ENCODE data around the gene BABAM2. TPM values are rescaled to one million over a fixed set of nuclear protein-coding genes. Genes with fewer than 3 reads are reported as not detected.
A peak's percentile ranks its signal among the peaks of the same experiment; 100 is the strongest.

Gene BABAM2
- total and polyA plus RNA-seq, 11 donors: 22.2 to 75.1 (median 62.5) TPM

GRCh38 chr2:27915874-27916273 lies 25.3 kb downstream of the BABAM2 start:
- TF ChIP-seq CTCF (IDR thresholded peaks at IDR 0.05) (no peak), POLR2A (IDR thresholded peaks at IDR 0.05) (no peak)
- no peak for DNase-seq
- intact Hi-C loops (cut with DNase I): no loop called here
- Histone ChIP-seq H3K36me3 (no peaks in the 10 kb centered on the region), H3K4me3 (no peak overlapping the region), H3K27me3 (no peaks in the 10 kb centered on the region), H3K4me1 (peaks cover 3 to 44% (median 29%) of the 10 kb centered on the region in 12 donors), H3K9me3 (no peaks in the 10 kb centered on the region), H3K27ac (peak overlapping the region in 6 of 12 donors; percentile 11 to 78 (median 28))
- no peak for ATAC-seq

- no peaks in the 10 kb centered on the region for H3K9me3 ChIP-seq
- no peak overlapping the region for H3K4me3 ChIP-seq
- no peaks in the 10 kb centered on the region for H3K27me3 ChIP-seq
- ATAC-seq: no peak
- H3K4me1 ChIP-seq: peaks cover 3 to 50% (median 32%) of the 10 kb centered on the region in 12 donors
- WGBS, 4 donors: 85 to 97% (median 95%) methylated on average over 1 of the region's 1 CpG
- no peak for DNase-seq
- intact Hi-C loops (cut with DNase I): no loop called here
- peak overlapping the region in 7 of 12 donors; percentile 0 to 78 (median 22) for H3K27ac ChIP-seq
- H3K36me3 ChIP-seq: no peaks in the 10 kb centered on the region
- no peak for TF ChIP-seq POLR2A (IDR thresholded peaks at IDR 0.05)
- TF ChIP-seq CTCF (IDR thresholded peaks at IDR 0.05): no peak
These were observed 25.9 kb downstream of the BABAM2 start for GRCh38 chr2:27916293-27916995.

GRCh38 chr2:27920148-27920885 lies 29.8 kb downstream of the BABAM2 start:
- 27 to 51% (median 39%) methylated on average over 4 of the region's 4 CpGs for WGBS, 4 donors
- DNase-seq (peak in 1 of 5 donors; percentile 23), ATAC-seq (peak; percentile 74 to 96 (median 76))
- H3K36me3 ChIP-seq: no peaks in the 10 kb centered on the region
- intact Hi-C loops (cut with DNase I): no loop called here
- H3K4me3 ChIP-seq: peak overlapping the region in 1 of 12 donors; percentile 4
- H3K27me3 ChIP-seq: no peaks in the 10 kb centered on the region
- no peaks in the 10 kb centered on the region for H3K9me3 ChIP-seq
- TF ChIP-seq CTCF (IDR thresholded peaks at IDR 0.05) (no peak), POLR2A (IDR thresholded peaks at IDR 0.05) (no peak)
- peak overlapping the region; percentile 19 to 89 (median 66) for H3K27ac ChIP-seq
- H3K4me1 ChIP-seq: peaks cover 2 to 37% (median 21%) of the 10 kb centered on the region in 12 donors

- 95 to 99% (median 98%) methylated on average over 2 of the region's 2 CpGs for WGBS, 4 donors
- H3K27ac ChIP-seq: peak overlapping the region in 7 of 12 donors; percentile 16 to 89 (median 75)
- no peaks in the 10 kb centered on the region for H3K36me3 ChIP-seq
- TF ChIP-seq POLR2A (IDR thresholded peaks at IDR 0.05) (no peak), CTCF (IDR thresholded peaks at IDR 0.05) (no peak)
- no peaks in the 10 kb centered on the region for H3K27me3 ChIP-seq
- peaks cover 0 to 26% (median 10%) of the 10 kb centered on the region in 12 donors for H3K4me1 ChIP-seq
- ATAC-seq: no peak
- no peaks in the 10 kb centered on the region for H3K9me3 ChIP-seq
- intact Hi-C loops (cut with DNase I): no loop called here
- no peak for DNase-seq
- H3K4me3 ChIP-seq: no peak overlapping the region
These were observed 30.9 kb downstream of the BABAM2 start for GRCh38 chr2:27921424-27921823.

All from heart left ventricle (tissue), 16 donors.